Measurements from ENCODE around the gene B3GALT4. TPM values are rescaled to one million over a fixed set of nuclear protein-coding genes. Genes with fewer than 3 reads are reported as not detected.
A peak's percentile ranks its signal among the peaks of the same experiment; 100 is the strongest.

The B3GALT4 gene
- total and polyA plus RNA-seq, 2 of the 13 experiments (the other 11 are each of a cell fraction or from before 2014, with no cell fraction given), result 0.04 to 0.27 TPM

- TF ChIP-seq ZNF780A (CRISPR knock-in tag; IDR thresholded peaks at IDR 0.05), result no peak
- TF ChIP-seq ZNF205 (CRISPR knock-in tag; IDR thresholded peaks at IDR 0.05), result no peak
- TF ChIP-seq ZFP91 (CRISPR knock-in tag; IDR thresholded peaks at IDR 0.05; ENCODE audit: borderline replicate concordance), result peak; percentile 57; the same call in 1 of the 2 replicates
- TF ChIP-seq TEF (CRISPR knock-in tag; IDR thresholded peaks at IDR 0.05), result no peak
- 0 out of 2 replicates have a peak, but pooled peaks have one; percentile 7 for TF ChIP-seq ZNF367 (CRISPR knock-in tag; IDR thresholded peaks at IDR 0.05; ENCODE audit: borderline replicate concordance)
- no peak for TF ChIP-seq HNF1A (IDR thresholded peaks at IDR 0.05; ENCODE audit: low read depth)
- TF ChIP-seq HNF1A (CRISPR knock-in tag; IDR thresholded peaks at IDR 0.05; ENCODE audit: borderline replicate concordance), result no peak
- TF ChIP-seq SOX13 (IDR thresholded peaks at IDR 0.05), result no peak
- no peak for TF ChIP-seq SOX13 (CRISPR knock-in tag; conservative IDR thresholded peaks at IDR 0.05 in 1 of 2, IDR thresholded peaks at IDR 0.05 in 1 of 2)
- TF ChIP-seq ARID2 (CRISPR knock-in tag; IDR thresholded peaks at IDR 0.05; ENCODE audit: borderline replicate concordance), result no peak
- 0 out of 2 replicates have a peak, but pooled peaks have one; percentile 23 for TF ChIP-seq ZBTB38 (CRISPR knock-in tag; IDR thresholded peaks at IDR 0.05)
- TF ChIP-seq, protein P1, sequence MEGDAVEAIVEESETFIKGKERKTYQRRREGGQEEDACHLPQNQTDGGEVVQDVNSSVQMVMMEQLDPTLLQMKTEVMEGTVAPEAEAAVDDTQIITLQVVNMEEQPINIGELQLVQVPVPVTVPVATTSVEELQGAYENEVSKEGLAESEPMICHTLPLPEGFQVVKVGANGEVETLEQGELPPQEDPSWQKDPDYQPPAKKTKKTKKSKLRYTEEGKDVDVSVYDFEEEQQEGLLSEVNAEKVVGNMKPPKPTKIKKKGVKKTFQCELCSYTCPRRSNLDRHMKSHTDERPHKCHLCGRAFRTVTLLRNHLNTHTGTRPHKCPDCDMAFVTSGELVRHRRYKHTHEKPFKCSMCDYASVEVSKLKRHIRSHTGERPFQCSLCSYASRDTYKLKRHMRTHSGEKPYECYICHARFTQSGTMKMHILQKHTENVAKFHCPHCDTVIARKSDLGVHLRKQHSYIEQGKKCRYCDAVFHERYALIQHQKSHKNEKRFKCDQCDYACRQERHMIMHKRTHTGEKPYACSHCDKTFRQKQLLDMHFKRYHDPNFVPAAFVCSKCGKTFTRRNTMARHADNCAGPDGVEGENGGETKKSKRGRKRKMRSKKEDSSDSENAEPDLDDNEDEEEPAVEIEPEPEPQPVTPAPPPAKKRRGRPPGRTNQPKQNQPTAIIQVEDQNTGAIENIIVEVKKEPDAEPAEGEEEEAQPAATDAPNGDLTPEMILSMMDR (CRISPR knock-in tag; IDR thresholded peaks at IDR 0.05), result no peak
- no peak for TF ChIP-seq ZBTB7A (CRISPR knock-in tag; IDR thresholded peaks at IDR 0.05)
- no peak for TF ChIP-seq SKI (IDR thresholded peaks at IDR 0.05; ENCODE audit: partially characterized antibody)
- TF ChIP-seq TP53 (CRISPR knock-in tag; conservative IDR thresholded peaks at IDR 0.05), result no peak
- TF ChIP-seq ZNF382 (CRISPR knock-in tag; IDR thresholded peaks at IDR 0.05; ENCODE audit: borderline replicate concordance), result no peak
- 0 out of 2 replicates have a peak, but pooled peaks have one; percentile 38 for TF ChIP-seq ZNF280B (CRISPR knock-in tag; IDR thresholded peaks at IDR 0.05; ENCODE audit: borderline replicate concordance)
- TF ChIP-seq NCOA2 (CRISPR knock-in tag; IDR thresholded peaks at IDR 0.05), result no peak
- no peak for TF ChIP-seq ZNF75D (CRISPR knock-in tag; IDR thresholded peaks at IDR 0.05; ENCODE audit: borderline replicate concordance)
Observed at GRCh38 chr6:33314943-33315792, 38.2 kb downstream of the B3GALT4 start (continued).
